ENCODE measurements around the gene KCTD10. TPM values are rescaled to one million over a fixed set of nuclear protein-coding genes. Genes with fewer than 3 reads are reported as not detected.

KCTD10 gene
- total and polyA plus RNA-seq, 7 donors, result 53.5 to 123 (median 82.8) TPM

- Histone ChIP-seq H3K4me1 (peaks cover 0 to 19% (median 17%) of the 10 kb centered on the region in 4 donors), H3K9me3 (no peaks in the 10 kb centered on the region), H3K27ac (no peak overlapping the region), H3K27me3 (no peaks in the 10 kb centered on the region), H3K4me3 (no peak overlapping the region), H3K36me3 (peaks cover 41 to 61% (median 44%) of the 10 kb centered on the region in 4 donors)
- intact Hi-C loops (cut with DNase I), result no loop called here
- TF ChIP-seq POLR2AphosphoS5 (IDR thresholded peaks at IDR 0.05) (no peak), POLR2A (IDR thresholded peaks at IDR 0.05) (no peak), CTCF (IDR thresholded peaks at IDR 0.05) (no peak), EP300 (IDR thresholded peaks at IDR 0.05) (no peak)
- WGBS, 2 donors, result 94 to 97% methylated on average over 2 of the region's 2 CpGs
- DNase-seq, result no peak
Measured at GRCh38 chr12:109482491-109482890, 5.4 kb upstream of the KCTD10 start.

GRCh38 chr12:109481863-109482262 lies 4.8 kb upstream of the KCTD10 start:
- H3K27ac ChIP-seq, result no peak overlapping the region
- H3K27me3 ChIP-seq, result no peaks in the 10 kb centered on the region
- no peak for DNase-seq
- no peak overlapping the region for H3K4me3 ChIP-seq
- 94 to 97% methylated on average over 1 of the region's 1 CpG for WGBS, 2 donors
- peaks cover 0 to 19% (median 17%) of the 10 kb centered on the region in 4 donors for H3K4me1 ChIP-seq
- H3K36me3 ChIP-seq, result peaks cover 34 to 54% (median 37%) of the 10 kb centered on the region in 4 donors
- intact Hi-C loops (cut with DNase I), result no loop called here
- TF ChIP-seq CTCF (IDR thresholded peaks at IDR 0.05), result no peak
- TF ChIP-seq POLR2A (IDR thresholded peaks at IDR 0.05), result no peak
- TF ChIP-seq POLR2AphosphoS5 (IDR thresholded peaks at IDR 0.05), result no peak
- no peak for TF ChIP-seq EP300 (IDR thresholded peaks at IDR 0.05)
- no peaks in the 10 kb centered on the region for H3K9me3 ChIP-seq

GRCh38 chr12:109480356-109480755 lies 3.3 kb upstream of the KCTD10 start:
- 95 to 98% methylated on average over 4 of the region's 4 CpGs for WGBS, 2 donors
- Histone ChIP-seq H3K27ac (no peak overlapping the region), H3K36me3 (peaks cover 21 to 39% (median 22%) of the 10 kb centered on the region in 4 donors), H3K4me3 (no peak overlapping the region), H3K9me3 (no peaks in the 10 kb centered on the region), H3K4me1 (peaks cover 0 to 32% (median 30%) of the 10 kb centered on the region in 4 donors), H3K27me3 (no peaks in the 10 kb centered on the region)
- intact Hi-C loops (cut with DNase I), result no loop called here
- no peak for TF ChIP-seq POLR2A (IDR thresholded peaks at IDR 0.05)
- no peak for TF ChIP-seq CTCF (IDR thresholded peaks at IDR 0.05)
- TF ChIP-seq EP300 (IDR thresholded peaks at IDR 0.05), result no peak
- no peak for TF ChIP-seq POLR2AphosphoS5 (IDR thresholded peaks at IDR 0.05)
- DNase-seq, result peak; percentile 29

- Histone ChIP-seq H3K27me3 (no peaks in the 10 kb centered on the region), H3K4me3 (no peak overlapping the region), H3K36me3 (peaks cover 15 to 33% (median 17%) of the 10 kb centered on the region in 4 donors), H3K27ac (no peak overlapping the region), H3K9me3 (no peaks in the 10 kb centered on the region), H3K4me1 (peaks cover 0 to 38% (median 36%) of the 10 kb centered on the region in 4 donors)
- no peak for DNase-seq
- intact Hi-C loops (cut with DNase I), result no loop called here
- WGBS, 2 donors, result 61 to 76% methylated on average over 1 of the region's 1 CpG
- TF ChIP-seq POLR2A (IDR thresholded peaks at IDR 0.05) (no peak), CTCF (IDR thresholded peaks at IDR 0.05) (no peak), EP300 (IDR thresholded peaks at IDR 0.05) (no peak), POLR2AphosphoS5 (IDR thresholded peaks at IDR 0.05) (no peak)
Measured at GRCh38 chr12:109479761-109480160, 2.7 kb upstream of the KCTD10 start.

- peaks cover 0 to 56% (median 53%) of the 10 kb centered on the region in 4 donors for H3K4me1 ChIP-seq
- WGBS, 2 donors, result 2 to 5% methylated on average over 9 of the region's 9 CpGs
- H3K27ac ChIP-seq, result peak overlapping the region; percentile 95 to 98 (median 97)
- H3K9me3 ChIP-seq, result no peaks in the 10 kb centered on the region
- TF ChIP-seq EP300 (IDR thresholded peaks at IDR 0.05) (no peak), POLR2AphosphoS5 (IDR thresholded peaks at IDR 0.05) (no peak), POLR2A (IDR thresholded peaks at IDR 0.05) (no peak), CTCF (IDR thresholded peaks at IDR 0.05) (no peak)
- H3K36me3 ChIP-seq, result peaks cover 0 to 24% (median under 1%) of the 10 kb centered on the region in 4 donors
- intact Hi-C loops (cut with DNase I), result loop anchor here (1.0 kb wide), 2 partner anchors 45 to 50 kb away; no protein-coding TSS in a partner anchor
- H3K27me3 ChIP-seq, result no peaks in the 10 kb centered on the region
- no peak for DNase-seq
- peak overlapping the region; percentile 63 to 90 (median 87) for H3K4me3 ChIP-seq
Measured at GRCh38 chr12:109477963-109478315, 839 bp upstream of the KCTD10 start.
